Measurements from ENCODE around the gene CYP4F8.
"Not testable (repeated sequence)": the region's sequence is repeated elsewhere in the genome, so short reads cannot be mapped to it uniquely, and the experiment has no call there.

The CYP4F8 gene

GRCh38 chr19:15584095-15584494, 30.9 kb upstream of the CYP4F8 start:
- H3K27ac ChIP-seq (ENCODE audit: insufficient read depth in 1 of 2, low read depth in 1 of 2, low read length in 2 of 2, poor library complexity in 1 of 2, severe bottlenecking in 2 of 2) = no peak overlapping the region
- peak overlapping the region in 4 of 7 experiments; percentile 39 to 69 (median 61) for H3K4me3 ChIP-seq (ENCODE audit: control insufficient read depth in 1 of 7, extremely low read depth in 1 of 7, insufficient read depth in 4 of 7, low read depth in 2 of 7, low read length in 6 of 7)
- 17% methylated on average over 4 of the region's 10 CpGs for WGBS (ENCODE audit: insufficient coverage)
- H3K36me3 ChIP-seq (ENCODE audit: control insufficient read depth in 4 of 4, insufficient read depth in 4 of 4, low read length in 3 of 4) = no peaks in the 10 kb centered on the region
- CTCF ChIA-PET = interaction anchor here (1.4 kb wide), 1 partner anchor 25 kb away, joined by 3 read pairs; no protein-coding TSS in a partner anchor
- H3K4me1 ChIP-seq (ENCODE audit: control extremely low read depth in 1 of 4, control insufficient read depth in 4 of 4, insufficient read depth in 4 of 4, low read length in 3 of 4) = peaks cover 0 to 7% (median 4%) of the 10 kb centered on the region in 4 experiments
- H3K9me3 ChIP-seq (ENCODE audit: control extremely low read depth in 1 of 5, control insufficient read depth in 4 of 5, insufficient read depth in 2 of 5, low read depth in 1 of 5, low read length in 4 of 5) = no peaks in the 10 kb centered on the region
- POLR2A ChIA-PET = no interaction called here
- peaks cover 0 to 8% (median 3%) of the 10 kb centered on the region in 5 experiments for H3K27me3 ChIP-seq (replicated peaks in 2 of 5; ENCODE audit: control insufficient read depth in 4 of 5, insufficient read depth in 5 of 5, low read length in 4 of 5)
- no peak for DNase-seq

- Histone ChIP-seq H3K4me3 (ENCODE audit: control insufficient read depth in 1 of 7, extremely low read depth in 1 of 7, insufficient read depth in 4 of 7, low read depth in 2 of 7, low read length in 6 of 7) (peak overlapping the region in 4 of 7 experiments; percentile 39 to 69 (median 61)), H3K36me3 (ENCODE audit: control insufficient read depth in 4 of 4, insufficient read depth in 4 of 4, low read length in 3 of 4) (no peaks in the 10 kb centered on the region), H3K27me3 (replicated peaks in 2 of 5; ENCODE audit: control insufficient read depth in 4 of 5, insufficient read depth in 5 of 5, low read length in 4 of 5) (peaks cover 0 to 8% (median 3%) of the 10 kb centered on the region in 5 experiments), H3K4me1 (ENCODE audit: control extremely low read depth in 1 of 4, control insufficient read depth in 4 of 4, insufficient read depth in 4 of 4, low read length in 3 of 4) (peaks cover 0 to 7% (median 4%) of the 10 kb centered on the region in 4 experiments), H3K27ac (ENCODE audit: insufficient read depth in 1 of 2, low read depth in 1 of 2, low read length in 2 of 2, poor library complexity in 1 of 2, severe bottlenecking in 2 of 2) (no peak overlapping the region), H3K9me3 (ENCODE audit: control extremely low read depth in 1 of 5, control insufficient read depth in 4 of 5, insufficient read depth in 2 of 5, low read depth in 1 of 5, low read length in 4 of 5) (no peaks in the 10 kb centered on the region)
- DNase-seq = peak; percentile 74 to 84 (median 79)
- ChIA-PET CTCF (interaction anchor here (0.6 to 1.4 kb wide), 2 partner anchors 25 to 104 kb away, joined by 3 to 4 read pairs; no protein-coding TSS in a partner anchor), POLR2A (interaction anchor here (0.6 kb wide), 1 partner anchor 290 kb away, joined by 3 read pairs; no protein-coding TSS in a partner anchor)
- WGBS (ENCODE audit: insufficient coverage) = 2% methylated on average over 32 of the region's 35 CpGs
Observed at GRCh38 chr19:15584541-15585115, 30.4 kb upstream of the CYP4F8 start.

GRCh38 chr19:15587663-15588062, 27.4 kb upstream of the CYP4F8 start:
- 74% methylated on average over 7 of the region's 9 CpGs for WGBS (ENCODE audit: insufficient coverage)
- POLR2A ChIA-PET = no interaction called here
- H3K9me3 ChIP-seq (ENCODE audit: control extremely low read depth in 1 of 5, control insufficient read depth in 4 of 5, insufficient read depth in 2 of 5, low read depth in 1 of 5, low read length in 4 of 5) = peaks cover 0 to 8% (median 0%) of the 10 kb centered on the region in 5 experiments
- peaks cover 0 to 7% (median 3%) of the 10 kb centered on the region in 5 experiments for H3K27me3 ChIP-seq (replicated peaks in 2 of 5; ENCODE audit: control insufficient read depth in 4 of 5, insufficient read depth in 5 of 5, low read length in 4 of 5)
- peaks cover 0 to 7% (median 5%) of the 10 kb centered on the region in 4 experiments for H3K4me1 ChIP-seq (ENCODE audit: control extremely low read depth in 1 of 4, control insufficient read depth in 4 of 4, insufficient read depth in 4 of 4, low read length in 3 of 4)
- peak in 2 of 3 donors; percentile 44 to 54 for DNase-seq
- no peak overlapping the region for H3K4me3 ChIP-seq (ENCODE audit: control insufficient read depth in 1 of 7, extremely low read depth in 1 of 7, insufficient read depth in 4 of 7, low read depth in 2 of 7, low read length in 6 of 7)
- H3K27ac ChIP-seq (ENCODE audit: insufficient read depth in 1 of 2, low read depth in 1 of 2, low read length in 2 of 2, poor library complexity in 1 of 2, severe bottlenecking in 2 of 2) = no peak overlapping the region
- H3K36me3 ChIP-seq (ENCODE audit: control insufficient read depth in 4 of 4, insufficient read depth in 4 of 4, low read length in 3 of 4) = no peaks in the 10 kb centered on the region
- CTCF ChIA-PET = no interaction called here

- ChIA-PET CTCF (no interaction called here), POLR2A (no interaction called here)
- WGBS (ENCODE audit: insufficient coverage) = no CpG with 5 or more reads among the region's 1 CpG
- H3K36me3 ChIP-seq (ENCODE audit: control insufficient read depth in 4 of 4, insufficient read depth in 4 of 4, low read length in 3 of 4) = no peaks in the 10 kb centered on the region
- no peak for DNase-seq
- H3K4me1 ChIP-seq (ENCODE audit: control extremely low read depth in 1 of 4, control insufficient read depth in 4 of 4, insufficient read depth in 4 of 4, low read length in 3 of 4) = peaks cover 0 to 7% (median 5%) of the 10 kb centered on the region in 4 experiments
- no peak overlapping the region for H3K27ac ChIP-seq (ENCODE audit: insufficient read depth in 1 of 2, low read depth in 1 of 2, low read length in 2 of 2, poor library complexity in 1 of 2, severe bottlenecking in 2 of 2)
- H3K4me3 ChIP-seq (ENCODE audit: control insufficient read depth in 1 of 7, extremely low read depth in 1 of 7, insufficient read depth in 4 of 7, low read depth in 2 of 7, low read length in 6 of 7) = no peak overlapping the region
- H3K9me3 ChIP-seq (ENCODE audit: control extremely low read depth in 1 of 5, control insufficient read depth in 4 of 5, insufficient read depth in 2 of 5, low read depth in 1 of 5, low read length in 4 of 5) = peaks cover 0 to 8% (median 0%) of the 10 kb centered on the region in 5 experiments
- H3K27me3 ChIP-seq (replicated peaks in 2 of 5; ENCODE audit: control insufficient read depth in 4 of 5, insufficient read depth in 5 of 5, low read length in 4 of 5) = peaks cover 0 to 4% (median 3%) of the 10 kb centered on the region in 5 experiments
Observed at GRCh38 chr19:15588265-15588664, 26.8 kb upstream of the CYP4F8 start.

GRCh38 chr19:15589760-15590451, 25.1 kb upstream of the CYP4F8 start:
- Histone ChIP-seq H3K27me3 (replicated peaks in 2 of 5; ENCODE audit: control insufficient read depth in 4 of 5, insufficient read depth in 5 of 5, low read length in 4 of 5) (peaks cover 0 to 1% (median 0%) of the 10 kb centered on the region in 5 experiments), H3K9me3 (ENCODE audit: control extremely low read depth in 1 of 5, control insufficient read depth in 4 of 5, insufficient read depth in 2 of 5, low read depth in 1 of 5, low read length in 4 of 5) (peaks cover 0 to 8% (median 0%) of the 10 kb centered on the region in 5 experiments), H3K4me1 (ENCODE audit: control extremely low read depth in 1 of 4, control insufficient read depth in 4 of 4, insufficient read depth in 4 of 4, low read length in 3 of 4) (peaks cover 0 to 3% (median under 1%) of the 10 kb centered on the region in 4 experiments), H3K36me3 (ENCODE audit: control insufficient read depth in 4 of 4, insufficient read depth in 4 of 4, low read length in 3 of 4) (no peaks in the 10 kb centered on the region), H3K4me3 (ENCODE audit: control insufficient read depth in 1 of 7, extremely low read depth in 1 of 7, insufficient read depth in 4 of 7, low read depth in 2 of 7, low read length in 6 of 7) (no peak overlapping the region), H3K27ac (ENCODE audit: insufficient read depth in 1 of 2, low read depth in 1 of 2, low read length in 2 of 2, poor library complexity in 1 of 2, severe bottlenecking in 2 of 2) (no peak overlapping the region)
- 81% methylated on average over 4 of the region's 5 CpGs for WGBS (ENCODE audit: insufficient coverage)
- ChIA-PET POLR2A (no interaction called here), CTCF (no interaction called here)
- DNase-seq = no peak

- Histone ChIP-seq H3K4me1 (ENCODE audit: control extremely low read depth in 1 of 4, control insufficient read depth in 4 of 4, insufficient read depth in 4 of 4, low read length in 3 of 4) (peaks cover 0 to 3% (median 2%) of the 10 kb centered on the region in 4 experiments), H3K36me3 (ENCODE audit: control insufficient read depth in 4 of 4, insufficient read depth in 4 of 4, low read length in 3 of 4) (no peaks in the 10 kb centered on the region), H3K9me3 (ENCODE audit: control extremely low read depth in 1 of 5, control insufficient read depth in 4 of 5, insufficient read depth in 2 of 5, low read depth in 1 of 5, low read length in 4 of 5) (peaks cover 0 to 8% (median 0%) of the 10 kb centered on the region in 5 experiments), H3K27me3 (replicated peaks in 2 of 5; ENCODE audit: control insufficient read depth in 4 of 5, insufficient read depth in 5 of 5, low read length in 4 of 5) (peaks cover 0 to 1% (median 0%) of the 10 kb centered on the region in 5 experiments), H3K4me3 (ENCODE audit: control insufficient read depth in 1 of 7, extremely low read depth in 1 of 7, insufficient read depth in 4 of 7, low read depth in 2 of 7, low read length in 6 of 7) (no peak overlapping the region), H3K27ac (ENCODE audit: insufficient read depth in 1 of 2, low read depth in 1 of 2, low read length in 2 of 2, poor library complexity in 1 of 2, severe bottlenecking in 2 of 2) (no peak overlapping the region)
- ChIA-PET POLR2A (no interaction called here), CTCF (no interaction called here)
- WGBS (ENCODE audit: insufficient coverage) = 74% methylated on average over 4 of the region's 4 CpGs
- no peak for DNase-seq
Observed at GRCh38 chr19:15591796-15592195, 23.2 kb upstream of the CYP4F8 start.

GRCh38 chr19:15592506-15592905, 22.5 kb upstream of the CYP4F8 start:
- H3K36me3 ChIP-seq (ENCODE audit: control insufficient read depth in 4 of 4, insufficient read depth in 4 of 4, low read length in 3 of 4); H3K27me3 ChIP-seq (replicated peaks in 2 of 5; ENCODE audit: control insufficient read depth in 4 of 5, insufficient read depth in 5 of 5, low read length in 4 of 5); H3K27ac ChIP-seq (ENCODE audit: insufficient read depth in 1 of 2, low read depth in 1 of 2, low read length in 2 of 2, poor library complexity in 1 of 2, severe bottlenecking in 2 of 2); H3K4me3 ChIP-seq (ENCODE audit: control insufficient read depth in 1 of 7, extremely low read depth in 1 of 7, insufficient read depth in 4 of 7, low read depth in 2 of 7, low read length in 6 of 7); CTCF ChIA-PET; H3K4me1 ChIP-seq (ENCODE audit: control extremely low read depth in 1 of 4, control insufficient read depth in 4 of 4, insufficient read depth in 4 of 4, low read length in 3 of 4); H3K9me3 ChIP-seq (ENCODE audit: control extremely low read depth in 1 of 5, control insufficient read depth in 4 of 5, insufficient read depth in 2 of 5, low read depth in 1 of 5, low read length in 4 of 5); POLR2A ChIA-PET: not testable (repeated sequence)
- DNase-seq = peak in 2 of 3 donors; percentile 47 to 61
- no CpG with 5 or more reads among the region's 5 CpGs for WGBS (ENCODE audit: insufficient coverage)
